ENCODE data around the gene PTPRN2.

DNA sequence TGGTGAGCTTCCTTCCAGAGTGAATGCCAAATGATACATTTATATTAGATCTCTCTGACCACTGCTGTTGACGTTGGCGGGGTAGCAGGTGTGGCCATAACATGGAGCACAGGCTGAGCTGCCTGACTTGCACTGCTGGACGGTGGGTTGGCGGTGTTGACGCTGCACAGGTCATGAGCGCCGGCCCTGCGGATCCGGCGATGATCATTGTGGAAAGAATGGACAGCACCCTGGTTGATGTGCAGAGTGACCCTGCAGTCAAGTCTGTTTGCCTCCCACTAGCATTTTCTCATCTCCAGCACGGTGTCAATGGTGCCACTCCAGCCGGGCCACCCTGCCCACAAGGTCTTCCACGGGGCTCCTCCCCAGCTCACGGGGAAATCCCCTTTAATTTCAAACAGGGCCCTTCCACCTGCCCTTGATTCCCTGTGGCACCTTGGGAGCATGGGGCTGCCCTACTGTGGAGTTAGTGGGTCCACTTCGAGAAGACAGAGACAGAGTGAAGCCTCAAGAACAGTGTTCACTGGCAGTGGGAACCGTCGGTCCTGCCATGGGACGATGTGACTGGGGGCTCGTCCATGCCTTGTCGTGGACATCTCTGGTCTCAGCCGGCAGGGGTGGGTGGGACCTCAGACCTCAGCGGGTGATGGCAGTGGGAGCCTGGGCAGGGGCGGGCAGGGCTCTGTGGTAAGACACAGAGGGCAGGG, 613.5 kb downstream of the PTPRN2 start:
- TF ChIP-seq, protein P1, sequence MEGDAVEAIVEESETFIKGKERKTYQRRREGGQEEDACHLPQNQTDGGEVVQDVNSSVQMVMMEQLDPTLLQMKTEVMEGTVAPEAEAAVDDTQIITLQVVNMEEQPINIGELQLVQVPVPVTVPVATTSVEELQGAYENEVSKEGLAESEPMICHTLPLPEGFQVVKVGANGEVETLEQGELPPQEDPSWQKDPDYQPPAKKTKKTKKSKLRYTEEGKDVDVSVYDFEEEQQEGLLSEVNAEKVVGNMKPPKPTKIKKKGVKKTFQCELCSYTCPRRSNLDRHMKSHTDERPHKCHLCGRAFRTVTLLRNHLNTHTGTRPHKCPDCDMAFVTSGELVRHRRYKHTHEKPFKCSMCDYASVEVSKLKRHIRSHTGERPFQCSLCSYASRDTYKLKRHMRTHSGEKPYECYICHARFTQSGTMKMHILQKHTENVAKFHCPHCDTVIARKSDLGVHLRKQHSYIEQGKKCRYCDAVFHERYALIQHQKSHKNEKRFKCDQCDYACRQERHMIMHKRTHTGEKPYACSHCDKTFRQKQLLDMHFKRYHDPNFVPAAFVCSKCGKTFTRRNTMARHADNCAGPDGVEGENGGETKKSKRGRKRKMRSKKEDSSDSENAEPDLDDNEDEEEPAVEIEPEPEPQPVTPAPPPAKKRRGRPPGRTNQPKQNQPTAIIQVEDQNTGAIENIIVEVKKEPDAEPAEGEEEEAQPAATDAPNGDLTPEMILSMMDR (IDR thresholded peaks at IDR 0.05; ENCODE audit: low read depth, low read length): no peak
- TF ChIP-seq, protein P2, sequence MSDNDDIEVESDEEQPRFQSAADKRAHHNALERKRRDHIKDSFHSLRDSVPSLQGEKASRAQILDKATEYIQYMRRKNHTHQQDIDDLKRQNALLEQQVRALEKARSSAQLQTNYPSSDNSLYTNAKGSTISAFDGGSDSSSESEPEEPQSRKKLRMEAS (IDR thresholded peaks at IDR 0.05; ENCODE audit: low read depth, low read length): no peak
- no peak for TF ChIP-seq POLR2A (IDR thresholded peaks at IDR 0.05; ENCODE audit: extremely low read depth, insufficient read length)
